ENCODE results near the gene TMCC3.
"Not testable (repeated sequence)": the region's sequence is repeated elsewhere in the genome, so short reads cannot be mapped to it uniquely, and the experiment has no call there.

- not testable (repeated sequence) for TF ChIP-seq POLR2AphosphoS5, CTCF, POLR2A, EP300 (IDR thresholded peaks at IDR 0.05)
These were observed 57.6 kb downstream of the TMCC3 start for GRCh38 chr12:94592723-94593122.

Measured in stomach (tissue), 4 donors.